ENCODE results near the gene ATOH8. TPM values are rescaled to one million over a fixed set of nuclear protein-coding genes. Genes with fewer than 3 reads are reported as not detected.

ATOH8 gene, protein sequence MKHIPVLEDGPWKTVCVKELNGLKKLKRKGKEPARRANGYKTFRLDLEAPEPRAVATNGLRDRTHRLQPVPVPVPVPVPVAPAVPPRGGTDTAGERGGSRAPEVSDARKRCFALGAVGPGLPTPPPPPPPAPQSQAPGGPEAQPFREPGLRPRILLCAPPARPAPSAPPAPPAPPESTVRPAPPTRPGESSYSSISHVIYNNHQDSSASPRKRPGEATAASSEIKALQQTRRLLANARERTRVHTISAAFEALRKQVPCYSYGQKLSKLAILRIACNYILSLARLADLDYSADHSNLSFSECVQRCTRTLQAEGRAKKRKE
- total RNA-seq (not detected in 2 replicates), polyA plus RNA-seq (not detected in 2 replicates), polyA minus RNA-seq (0.43 TPM in 1 of 2 replicates, not detected in the other)
- 0.30 TPM for total RNA-seq (2013)

DNA sequence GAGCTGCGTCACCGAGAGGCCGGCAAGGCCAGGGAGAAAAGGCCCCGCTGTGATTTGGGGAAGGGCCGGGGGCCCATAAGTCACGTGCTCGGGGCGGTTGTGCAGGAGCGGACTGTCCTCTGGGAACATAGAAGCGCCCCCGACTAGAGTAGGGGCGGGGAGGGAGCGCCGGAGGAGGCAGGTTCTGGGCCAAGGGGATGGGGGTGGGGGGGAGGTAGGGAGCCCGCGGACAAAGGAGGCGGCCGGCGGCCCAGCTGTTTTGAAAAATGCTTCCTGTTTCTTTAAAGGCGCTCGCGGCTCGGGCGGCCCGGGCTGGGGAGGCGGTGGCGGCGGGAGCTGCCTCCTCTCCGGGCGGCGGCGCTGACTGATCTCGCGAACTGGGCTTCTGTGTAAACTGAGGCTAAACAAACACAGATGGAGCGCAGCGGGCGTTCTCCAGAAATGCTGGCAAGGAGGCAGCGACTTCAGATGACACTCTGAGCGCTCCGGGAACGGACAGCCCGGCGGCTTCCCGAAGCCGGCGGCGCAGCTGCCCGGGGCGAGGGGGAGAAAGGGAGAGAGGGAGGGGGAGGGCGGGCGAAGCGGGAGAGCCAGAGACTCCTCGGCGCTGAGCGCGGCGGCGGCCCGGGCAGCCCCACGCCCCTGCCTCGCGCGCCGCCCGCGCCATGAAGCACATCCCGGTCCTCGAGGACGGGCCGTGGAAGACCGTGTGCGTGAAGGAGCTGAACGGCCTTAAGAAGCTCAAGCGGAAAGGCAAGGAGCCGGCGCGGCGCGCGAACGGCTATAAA is at the start of gene ATOH8:
ATOH8 (plus strand) TSS at position 467 of the 788 bp plus-strand sequence; CDS start at position 666, 199 bp downstream.
- no peaks in the 10 kb centered on the region for H3K79me2 ChIP-seq (ENCODE audit: control insufficient read depth, insufficient read depth, low read length)
- 1% methylated on average over 76 of the region's 81 CpGs for WGBS (ENCODE audit: insufficient coverage)
- H3K27me3 ChIP-seq (replicated peaks in 1 of 4; ENCODE audit: control extremely low read depth in 1 of 4, control insufficient read depth in 3 of 4, insufficient read depth in 4 of 4, low read length in 3 of 4): peaks cover 0 to 71% (median 32%) of the 10 kb centered on the region in 4 experiments
- intact Hi-C loops (cut with micrococcal nuclease): no loop called here
- no peak within 1 kb of the TSS for H3K27ac ChIP-seq (ENCODE audit: low read length in 2 of 2)
- H3K27ac Mint-ChIP-seq: peak within 1 kb of the TSS; percentile 53
- no peaks in the 10 kb centered on the region for H3K9me3 Mint-ChIP-seq (ENCODE audit: insufficient read depth)
- no peaks in the 10 kb centered on the region for H3K36me3 ChIP-seq (replicated peaks in 1 of 2; ENCODE audit: control extremely low read depth in 1 of 2, control insufficient read depth in 1 of 2, extremely low read depth in 1 of 2, insufficient read depth in 2 of 2, low read length in 1 of 2)
- H3K9ac ChIP-seq (ENCODE audit: low read length): peak within 1 kb of the TSS; percentile 69
- ChIA-PET POLR2A (no interaction called here), CTCF (interaction anchor here (1.3 to 5.5 kb wide), 3 partner anchors 12 to 59 kb away, joined by 4 to 39 read pairs (median 13); no protein-coding TSS in a partner anchor)
- TF ChIP-seq EZH2 (IDR thresholded peaks at IDR 0.05; ENCODE audit: borderline replicate concordance, insufficient read depth, low read depth, low read length, poor library complexity, severe bottlenecking) (peak; percentile 65), CTCF (IDR thresholded peaks at IDR 0.05) (no peak)
- H3K4me3 ChIP-seq (ENCODE audit: control extremely low read depth in 1 of 5, extremely low read depth in 1 of 5, insufficient read depth in 1 of 5, low read depth in 2 of 5, low read length in 4 of 5): peak within 1 kb of the TSS in 4 of 5 experiments; percentile 40 to 76 (median 54)
- peaks cover 5% of the 10 kb centered on the region for H4K20me1 ChIP-seq (ENCODE audit: control insufficient read depth, insufficient read depth, low read length, poor library complexity, severe bottlenecking)
- H2AFZ ChIP-seq (ENCODE audit: insufficient read depth, low read depth, low read length, poor library complexity, severe bottlenecking): peak within 1 kb of the TSS; percentile 79
- peak within 1 kb of the TSS; percentile 90 for H3K4me3 Mint-ChIP-seq
- peaks cover 39% of the 10 kb centered on the region for H3K27me3 Mint-ChIP-seq
- peaks cover 37% of the 10 kb centered on the region for H3K4me1 Mint-ChIP-seq
- H3K4me2 ChIP-seq (replicated peaks; ENCODE audit: low read depth, low read length, poor library complexity, severe bottlenecking): peak within 1 kb of the TSS; percentile 100
- H3K9me3 ChIP-seq (ENCODE audit: control extremely low read depth in 1 of 3, control insufficient read depth in 2 of 3, insufficient read depth in 1 of 3, low read length in 2 of 3): peaks cover 0 to 33% (median 6%) of the 10 kb centered on the region in 3 donors
- H3K4me1 ChIP-seq (ENCODE audit: control insufficient read depth in 2 of 2, insufficient read depth in 2 of 2, low read length in 2 of 2): peaks cover 37 to 43% of the 10 kb centered on the region in 2 donors
- peak; percentile 65 for DNase-seq
- peak; percentile 37 for ATAC-seq (ENCODE audit: low read depth)
